Mucosa of rectum (tissue), 2 donors: ENCODE data around the gene SPATA17.

ENCODE experiments used
- H3K27ac ChIP-seq, 2 donors: one replicate each; pipeline ENCODE4 v1.7.0; 2013; ENCODE audit warnings: inconsistent platforms in 2 of 2, low read depth in 2 of 2, low read length in 2 of 2
- H3K27me3 ChIP-seq, 2 donors: one replicate each; pipeline ENCODE4 v1.7.0; 2013; ENCODE audit warnings: low read length in 2 of 2; ENCODE audit not compliant: control insufficient read depth in 2 of 2, insufficient read depth in 2 of 2
- H3K36me3 ChIP-seq, 2 donors: one replicate each; pipeline ENCODE4 v1.7.0; 2013; ENCODE audit warnings: low read length in 2 of 2; ENCODE audit not compliant: control insufficient read depth in 2 of 2, insufficient read depth in 2 of 2
- H3K4me1 ChIP-seq, 2 donors: one replicate each; pipeline ENCODE4 v1.7.0; 2013; ENCODE audit warnings: low read length in 2 of 2, mild to moderate bottlenecking in 1 of 2; ENCODE audit not compliant: control insufficient read depth in 2 of 2, insufficient read depth in 2 of 2
- H3K4me3 ChIP-seq, 2 donors: one replicate each; pipeline ENCODE4 v1.7.0; 2013; ENCODE audit warnings: low read length in 2 of 2
- H3K9ac ChIP-seq, 2 donors: one replicate each; pipeline ENCODE4 v1.7.0; 2013; ENCODE audit warnings: low read length in 2 of 2, low read depth in 1 of 2, mild to moderate bottlenecking in 1 of 2
- H3K9me3 ChIP-seq, 2 donors: one replicate each; pipeline ENCODE4 v1.7.0; 2013; ENCODE audit warnings: low read length in 2 of 2; ENCODE audit not compliant: control insufficient read depth in 2 of 2
- donor health status: healthy.
- donor health status: Normal muscosa, but diverticular disease.

Gene SPATA17

GRCh38 chr1:217837691-217838090, 206.5 kb downstream of the SPATA17 start:
- H3K9me3 ChIP-seq: no peaks in the 10 kb centered on the region
- H3K36me3 ChIP-seq: no peaks in the 10 kb centered on the region
- H3K27ac ChIP-seq: no peak overlapping the region
- H3K27me3 ChIP-seq: no peaks in the 10 kb centered on the region
- no peak overlapping the region for H3K4me3 ChIP-seq
- H3K4me1 ChIP-seq: no peaks in the 10 kb centered on the region
- no peak overlapping the region for H3K9ac ChIP-seq

GRCh38 chr1:217839161-217839560, 208.0 kb downstream of the SPATA17 start:
- Histone ChIP-seq H3K36me3 (no peaks in the 10 kb centered on the region), H3K27ac (no peak overlapping the region), H3K27me3 (no peaks in the 10 kb centered on the region), H3K9ac (no peak overlapping the region), H3K4me3 (no peak overlapping the region), H3K9me3 (no peaks in the 10 kb centered on the region), H3K4me1 (no peaks in the 10 kb centered on the region)

- no peaks in the 10 kb centered on the region for H3K4me1 ChIP-seq
- H3K36me3 ChIP-seq: no peaks in the 10 kb centered on the region
- H3K27me3 ChIP-seq: no peaks in the 10 kb centered on the region
- no peaks in the 10 kb centered on the region for H3K9me3 ChIP-seq
- H3K9ac ChIP-seq: no peak overlapping the region
- H3K27ac ChIP-seq: no peak overlapping the region
- no peak overlapping the region for H3K4me3 ChIP-seq
These were observed 215.6 kb downstream of the SPATA17 start for GRCh38 chr1:217846733-217847132.

- no peaks in the 10 kb centered on the region for H3K36me3 ChIP-seq
- no peak overlapping the region for H3K9ac ChIP-seq
- no peaks in the 10 kb centered on the region for H3K27me3 ChIP-seq
- H3K9me3 ChIP-seq: no peaks in the 10 kb centered on the region
- H3K27ac ChIP-seq: no peak overlapping the region
- H3K4me3 ChIP-seq: no peak overlapping the region
- H3K4me1 ChIP-seq: no peaks in the 10 kb centered on the region
These were observed 216.5 kb downstream of the SPATA17 start for GRCh38 chr1:217847643-217848042.

- H3K4me3 ChIP-seq: no peak overlapping the region
- H3K4me1 ChIP-seq: no peaks in the 10 kb centered on the region
- no peak overlapping the region for H3K27ac ChIP-seq
- no peaks in the 10 kb centered on the region for H3K36me3 ChIP-seq
- H3K27me3 ChIP-seq: no peaks in the 10 kb centered on the region
- H3K9me3 ChIP-seq: no peaks in the 10 kb centered on the region
- H3K9ac ChIP-seq: no peak overlapping the region
These were observed 225.3 kb downstream of the SPATA17 start for GRCh38 chr1:217856342-217857034.

- Histone ChIP-seq H3K27ac (no peak overlapping the region), H3K36me3 (no peaks in the 10 kb centered on the region), H3K4me1 (no peaks in the 10 kb centered on the region), H3K27me3 (no peaks in the 10 kb centered on the region), H3K9ac (no peak overlapping the region), H3K9me3 (no peaks in the 10 kb centered on the region), H3K4me3 (no peak overlapping the region)
These were observed 225.9 kb downstream of the SPATA17 start for GRCh38 chr1:217857061-217857460.

GRCh38 chr1:217861658-217862057, 230.5 kb downstream of the SPATA17 start:
- no peaks in the 10 kb centered on the region for H3K9me3 ChIP-seq
- no peaks in the 10 kb centered on the region for H3K4me1 ChIP-seq
- no peak overlapping the region for H3K4me3 ChIP-seq
- H3K9ac ChIP-seq: no peak overlapping the region
- H3K27ac ChIP-seq: no peak overlapping the region
- H3K27me3 ChIP-seq: no peaks in the 10 kb centered on the region
- no peaks in the 10 kb centered on the region for H3K36me3 ChIP-seq

GRCh38 chr1:217867446-217867995, 236.4 kb downstream of the SPATA17 start:
- no peaks in the 10 kb centered on the region for H3K9me3 ChIP-seq
- no peaks in the 10 kb centered on the region for H3K4me1 ChIP-seq
- H3K27ac ChIP-seq: no peak overlapping the region
- H3K9ac ChIP-seq: no peak overlapping the region
- no peak overlapping the region for H3K4me3 ChIP-seq
- H3K36me3 ChIP-seq: no peaks in the 10 kb centered on the region
- H3K27me3 ChIP-seq: no peaks in the 10 kb centered on the region

GRCh38 chr1:217871955-217872354, 240.8 kb downstream of the SPATA17 start:
- no peaks in the 10 kb centered on the region for H3K27me3 ChIP-seq
- no peak overlapping the region for H3K9ac ChIP-seq
- H3K4me1 ChIP-seq: no peaks in the 10 kb centered on the region
- H3K4me3 ChIP-seq: no peak overlapping the region
- no peak overlapping the region for H3K27ac ChIP-seq
- H3K36me3 ChIP-seq: no peaks in the 10 kb centered on the region
- no peaks in the 10 kb centered on the region for H3K9me3 ChIP-seq

GRCh38 chr1:217875229-217875628, 244.1 kb downstream of the SPATA17 start:
- no peak overlapping the region for H3K9ac ChIP-seq
- no peaks in the 10 kb centered on the region for H3K36me3 ChIP-seq
- no peak overlapping the region for H3K27ac ChIP-seq
- no peaks in the 10 kb centered on the region for H3K4me1 ChIP-seq
- no peaks in the 10 kb centered on the region for H3K9me3 ChIP-seq
- H3K4me3 ChIP-seq: no peak overlapping the region
- H3K27me3 ChIP-seq: no peaks in the 10 kb centered on the region
